ENCODE data around the gene CDCA7. TPM values are rescaled to one million over a fixed set of nuclear protein-coding genes. Genes with fewer than 3 reads are reported as not detected.

The CDCA7 gene
- 0.08 TPM in 1 of 2 replicates, not detected in the other for polyA plus RNA-seq

DNA sequence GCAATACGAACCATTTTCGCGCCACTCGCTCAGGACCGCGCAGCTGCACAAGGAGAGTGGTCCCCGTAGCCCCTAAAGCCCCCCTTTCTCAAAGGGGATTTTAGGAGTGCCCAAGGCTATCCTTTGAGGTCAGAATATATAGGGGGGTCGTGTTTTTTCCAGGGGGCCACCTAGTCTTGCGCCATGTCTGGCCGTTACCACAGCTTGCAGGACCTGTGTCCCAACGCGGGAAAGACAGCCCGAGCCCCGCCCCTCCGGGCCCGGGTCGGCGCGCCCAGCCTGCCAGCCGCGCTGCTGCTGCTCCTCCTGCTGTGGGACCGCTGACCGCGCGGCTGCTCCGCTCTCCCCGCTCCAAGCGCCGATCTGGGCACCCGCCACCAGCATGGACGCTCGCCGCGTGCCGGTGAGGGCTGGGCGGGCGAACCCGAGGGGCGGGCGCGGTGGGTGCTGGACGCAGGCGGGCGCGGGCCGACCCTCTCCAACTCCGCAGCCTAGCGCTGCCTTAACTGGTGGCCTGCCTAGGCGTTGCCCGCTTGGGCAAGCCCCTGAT is at the start of gene CDCA7:
Gene CDCA7 (plus strand): TSS at position 291 of the 550 bp plus-strand sequence. CDS start 92 bp downstream, at position 383.

